HG02571 (cell line): ENCODE measurements around the gene WDR81.
"Not testable (repeated sequence)": the region's sequence is repeated elsewhere in the genome, so short reads cannot be mapped to it uniquely, and the experiment has no call there.

Experiments used
- ATAC-seq: cut with Tn5 transposase; IDR thresholded peaks from one replicate; pipeline ENCODE4 v1.9.1; 2021; ENCODE audit warnings: mild to moderate bottlenecking, moderate library complexity; ENCODE audit not compliant: unreplicated experiment

Gene WDR81

GRCh38 chr17:1713160-1713877, 11.2 kb upstream of the WDR81 start:
- ATAC-seq: no peak

DNA sequence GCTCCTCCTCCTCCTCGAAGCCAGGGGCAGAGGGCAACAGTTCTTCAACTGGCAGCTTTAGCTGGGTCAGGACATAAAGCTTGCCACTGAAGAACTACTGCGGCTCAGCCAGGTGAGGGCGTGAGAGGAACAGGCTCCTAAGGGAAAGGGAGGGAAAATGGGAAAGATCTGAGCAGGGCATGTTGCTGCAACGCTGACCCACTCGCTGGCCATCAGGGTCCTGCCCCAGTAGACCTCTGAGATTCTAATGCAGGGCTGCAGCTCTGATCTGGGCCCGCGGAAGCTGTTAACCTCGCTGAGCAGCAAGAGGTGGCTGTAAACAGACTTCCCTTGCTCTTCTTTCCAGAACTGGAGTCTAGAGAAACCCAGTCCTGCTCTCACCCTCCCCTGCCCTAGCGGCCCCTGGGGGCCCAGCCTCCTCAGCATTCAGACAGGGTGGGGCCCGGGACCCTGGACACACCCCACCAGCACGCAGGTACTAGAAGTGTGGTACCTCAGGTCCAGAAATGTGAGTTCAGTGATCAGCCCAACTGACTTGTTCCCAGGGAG, 10.6 kb upstream of the WDR81 start:
- ATAC-seq: no peak

DNA sequence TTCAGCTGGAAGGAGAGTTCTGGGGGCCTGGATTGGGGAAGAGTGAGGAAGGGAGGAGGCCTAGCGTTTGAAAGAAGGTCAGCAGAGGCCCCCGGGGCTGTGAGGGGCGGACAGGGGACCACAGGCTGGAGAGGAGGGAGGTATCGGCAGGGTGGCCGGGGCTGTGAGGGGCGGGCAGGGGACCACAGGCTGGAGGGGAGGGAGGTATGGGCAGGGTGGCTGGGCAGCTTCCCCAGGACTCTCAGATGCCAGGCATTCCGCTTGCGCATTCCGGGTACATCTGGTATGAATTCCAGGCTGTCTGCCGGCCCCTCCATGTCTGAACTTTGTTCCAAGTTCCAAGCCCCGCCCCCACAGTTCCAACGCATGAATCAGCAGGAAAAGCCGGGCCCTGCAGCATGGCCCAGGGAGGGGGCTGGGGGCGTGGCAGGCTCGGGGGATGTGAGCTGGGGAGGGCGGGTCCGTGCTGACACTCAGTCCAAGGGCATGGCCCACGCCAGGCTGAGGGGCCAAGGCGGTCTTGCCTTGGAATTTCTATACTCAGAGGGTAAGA, 10.0 kb upstream of the WDR81 start:
- ATAC-seq: no peak

DNA sequence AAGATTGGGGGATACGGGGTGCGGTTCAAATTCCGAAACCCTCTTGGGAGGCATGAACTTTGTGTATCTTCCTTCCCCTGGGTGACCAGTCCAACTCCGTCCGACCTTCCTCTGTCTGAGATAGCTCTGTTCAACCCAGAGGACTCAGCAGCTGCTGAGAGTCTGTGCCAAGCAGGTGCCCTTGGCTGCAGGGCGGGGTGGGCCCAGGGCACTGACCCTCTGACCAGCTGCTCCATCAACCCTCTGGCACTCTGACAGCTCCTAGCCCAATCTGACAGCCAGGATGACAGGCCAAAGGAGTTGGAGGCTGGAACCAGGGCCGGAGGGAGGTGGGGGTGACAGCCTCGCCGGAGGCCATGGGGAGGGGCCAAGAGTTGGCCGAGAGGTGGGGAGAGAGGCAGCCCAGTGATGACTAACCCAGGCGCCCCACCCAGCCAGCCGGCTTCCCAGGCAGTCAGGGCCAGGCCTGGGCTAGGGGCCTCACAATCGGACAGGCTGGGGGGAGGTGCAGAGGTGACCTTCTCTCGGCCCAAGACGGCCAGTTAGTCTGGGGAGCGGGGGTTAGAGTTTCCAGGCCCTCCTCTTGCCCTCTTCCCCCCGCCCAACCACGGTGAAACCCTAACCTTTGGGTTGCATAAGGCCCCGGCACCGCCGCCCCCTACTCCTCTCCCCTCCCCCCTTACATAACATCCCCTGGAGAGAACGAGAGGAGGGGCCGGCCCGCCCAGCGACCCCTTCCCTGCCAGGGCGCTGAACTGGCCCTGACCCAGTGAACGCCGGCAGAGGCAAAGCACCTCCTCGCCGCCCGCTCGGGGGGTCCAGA, 9.3 kb upstream of the WDR81 start:
- ATAC-seq: no peak

GRCh38 chr17:1715803-1716075, 8.8 kb upstream of the WDR81 start:
- ATAC-seq: no peak

DNA sequence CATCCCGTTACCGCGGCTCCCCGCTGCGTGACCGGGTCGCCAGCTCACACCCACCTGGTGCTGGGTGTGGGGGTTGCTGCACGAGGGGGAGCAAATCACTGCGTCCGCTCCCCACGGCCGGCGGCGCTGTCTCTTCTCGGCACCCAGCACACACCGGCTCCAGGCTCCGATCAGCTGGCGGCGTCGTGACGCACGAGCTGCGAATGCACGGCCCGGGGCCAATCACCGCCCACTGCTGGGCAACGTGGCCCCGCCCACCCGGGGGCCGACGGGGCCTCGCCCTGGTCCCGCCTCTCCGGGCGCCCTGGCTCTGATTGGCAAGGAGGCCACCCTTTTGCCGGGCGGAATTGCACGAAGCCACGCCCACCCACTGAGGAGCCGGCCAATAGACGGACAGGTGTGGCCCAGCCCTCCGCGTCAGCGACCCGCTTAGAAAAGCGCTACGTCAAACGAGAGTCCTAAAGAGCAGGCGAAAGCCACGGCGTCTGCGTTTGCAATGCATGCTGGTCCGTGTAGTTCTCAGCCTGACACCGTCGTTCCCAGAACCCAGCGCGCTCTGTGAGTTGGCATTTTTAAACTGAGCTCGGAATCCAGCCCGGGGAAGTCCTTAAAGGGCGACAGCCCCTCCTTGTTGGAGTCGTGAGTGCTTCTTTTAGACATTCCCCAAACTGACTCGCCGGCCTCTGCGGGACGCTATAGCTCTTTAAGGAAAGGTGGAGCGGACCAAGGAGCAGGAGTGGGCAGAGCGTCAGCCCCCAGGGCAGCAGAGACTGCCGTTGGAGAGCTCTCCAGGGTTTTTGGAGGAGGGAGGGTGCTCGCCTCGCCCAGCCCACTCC, 8.2 kb upstream of the WDR81 start:
- ATAC-seq: peak; percentile 77

- peak; percentile 40 for ATAC-seq
These were observed 7.4 kb upstream of the WDR81 start for GRCh38 chr17:1716912-1717695.

GRCh38 chr17:1718362-1719165, 5.9 kb upstream of the WDR81 start:
- ATAC-seq: no peak

DNA sequence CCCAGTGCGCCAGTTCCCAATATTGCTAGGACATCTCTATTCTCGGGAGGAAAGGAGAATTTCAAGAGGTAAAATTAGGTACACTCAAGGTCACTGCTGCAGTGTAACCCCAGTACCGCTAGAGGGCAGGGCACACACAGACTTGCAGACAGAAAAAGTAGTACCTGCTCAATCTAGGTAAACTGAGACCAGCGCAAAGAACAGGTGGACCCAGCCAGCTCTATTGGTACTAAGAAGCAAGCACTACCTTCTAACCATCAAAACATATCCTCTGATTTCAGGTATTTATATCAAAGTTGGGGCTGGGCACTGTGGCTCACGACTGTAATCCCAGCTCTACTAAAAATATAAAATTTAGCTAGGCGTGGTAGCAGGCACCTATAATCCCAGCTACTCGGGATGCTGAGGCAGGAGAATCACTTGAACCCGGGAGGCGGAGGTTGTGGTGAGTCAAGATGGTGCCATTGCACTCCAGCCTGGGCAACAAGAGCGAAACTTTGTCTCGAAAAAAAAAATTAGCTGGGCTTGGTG, 3.6 kb upstream of the WDR81 start:
- ATAC-seq: no peak

- ATAC-seq: not testable (repeated sequence)
These were observed 2.5 kb upstream of the WDR81 start for GRCh38 chr17:1722022-1722421.

DNA sequence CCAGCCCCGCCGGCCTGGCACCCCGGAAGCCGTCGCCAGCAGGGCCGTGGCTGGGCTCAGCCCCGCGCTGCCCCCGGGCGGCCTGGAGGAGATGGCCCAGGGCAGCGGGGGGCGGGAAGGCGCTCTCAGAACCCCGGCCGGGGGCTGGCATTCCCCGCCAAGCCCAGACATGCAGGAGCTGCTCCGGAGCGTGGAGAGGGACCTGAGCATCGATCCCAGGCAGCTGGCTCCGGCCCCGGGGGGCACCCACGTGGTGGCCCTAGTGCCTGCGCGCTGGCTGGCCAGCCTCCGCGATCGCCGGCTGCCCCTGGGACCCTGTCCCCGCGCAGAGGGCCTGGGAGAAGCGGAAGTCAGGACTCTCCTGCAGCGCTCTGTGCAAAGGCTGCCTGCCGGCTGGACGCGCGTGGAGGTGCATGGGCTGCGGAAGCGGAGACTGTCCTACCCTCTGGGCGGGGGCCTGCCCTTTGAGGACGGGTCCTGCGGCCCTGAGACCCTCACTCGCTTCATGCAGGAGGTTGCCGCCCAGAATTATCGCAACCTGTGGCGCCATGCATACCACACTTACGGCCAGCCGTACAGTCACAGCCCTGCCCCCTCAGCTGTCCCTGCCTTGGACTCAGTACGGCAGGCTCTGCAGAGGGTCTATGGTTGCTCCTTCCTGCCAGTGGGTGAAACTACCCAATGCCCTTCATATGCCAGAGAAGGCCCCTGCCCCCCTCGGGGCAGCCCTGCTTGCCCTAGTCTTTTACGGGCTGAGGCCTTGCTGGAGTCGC, 551 bp downstream of the WDR81 start:
- no peak for ATAC-seq

- no peak for ATAC-seq
These were observed 1.4 kb downstream of the WDR81 start for GRCh38 chr17:1725642-1726511.

DNA sequence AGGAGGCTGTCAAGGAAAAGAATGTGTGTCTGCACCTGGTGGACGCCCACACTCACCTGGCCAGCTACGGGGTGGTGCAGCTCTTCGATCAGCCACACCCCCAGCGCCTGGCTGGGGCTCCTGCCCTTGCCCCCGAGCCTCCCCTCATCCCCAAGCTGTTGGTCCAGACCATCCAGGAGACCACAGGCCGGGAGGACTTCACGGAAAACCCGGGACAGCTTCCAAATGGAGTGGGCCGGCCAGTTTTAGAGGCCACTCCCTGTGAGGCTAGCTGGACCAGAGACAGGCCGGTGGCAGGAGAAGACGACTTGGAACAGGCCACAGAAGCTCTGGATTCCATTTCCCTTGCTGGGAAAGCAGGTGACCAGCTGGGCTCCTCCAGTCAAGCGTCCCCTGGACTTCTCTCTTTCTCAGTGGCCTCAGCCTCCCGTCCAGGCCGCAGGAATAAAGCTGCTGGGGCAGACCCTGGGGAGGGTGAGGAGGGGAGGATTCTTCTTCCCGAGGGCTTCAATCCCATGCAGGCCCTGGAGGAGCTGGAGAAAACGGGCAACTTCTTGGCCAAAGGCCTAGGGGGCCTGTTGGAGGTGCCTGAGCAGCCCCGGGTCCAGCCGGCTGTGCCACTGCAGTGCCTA, 2.2 kb downstream of the WDR81 start:
- ATAC-seq: no peak

GRCh38 chr17:1727258-1727789, 2.8 kb downstream of the WDR81 start:
- no peak for ATAC-seq

DNA sequence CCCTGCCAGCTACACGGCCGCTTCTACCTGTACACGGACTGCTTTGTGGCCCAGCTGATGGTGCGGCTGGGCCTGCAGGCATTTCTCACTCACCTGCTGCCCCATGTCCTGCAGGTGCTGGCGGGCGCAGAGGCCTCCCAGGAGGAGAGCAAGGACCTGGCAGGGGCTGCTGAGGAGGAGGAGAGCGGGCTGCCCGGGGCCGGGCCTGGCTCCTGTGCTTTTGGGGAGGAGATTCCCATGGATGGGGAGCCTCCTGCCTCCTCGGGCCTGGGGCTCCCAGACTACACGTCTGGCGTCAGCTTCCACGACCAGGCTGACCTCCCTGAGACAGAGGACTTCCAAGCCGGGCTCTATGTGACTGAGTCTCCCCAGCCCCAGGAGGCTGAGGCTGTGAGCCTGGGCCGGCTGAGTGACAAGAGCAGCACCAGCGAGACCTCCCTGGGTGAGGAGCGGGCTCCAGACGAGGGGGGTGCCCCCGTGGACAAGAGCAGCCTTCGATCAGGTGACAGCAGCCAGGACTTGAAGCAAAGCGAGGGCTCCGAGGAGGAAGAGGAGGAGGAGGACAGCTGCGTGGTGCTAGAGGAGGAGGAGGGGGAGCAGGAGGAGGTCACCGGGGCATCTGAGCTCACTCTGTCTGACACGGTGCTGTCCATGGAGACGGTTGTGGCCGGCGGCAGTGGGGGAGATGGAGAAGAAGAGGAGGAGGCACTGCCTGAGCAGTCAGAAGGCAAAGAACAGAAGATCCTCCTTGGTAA, 3.5 kb downstream of the WDR81 start:
- no peak for ATAC-seq

GRCh38 chr17:1729966-1730325, 5.4 kb downstream of the WDR81 start:
- ATAC-seq: no peak
